Measurements from ENCODE around the gene SCART1. TPM values are rescaled to one million over a fixed set of nuclear protein-coding genes. Genes with fewer than 3 reads are reported as not detected.
A peak's percentile ranks its signal among the peaks of the same experiment; 100 is the strongest.

The SCART1 gene
- total RNA-seq, 5 donors from 2014 or later (not counting 1 experiment from before 2014, with no cell fraction given): 5.9 to 13.0 (median 12.1) TPM

GRCh38 chr10:133471300-133472109 lies 17.8 kb downstream of the SCART1 start:
- no peaks in the 10 kb centered on the region for H3K27me3 ChIP-seq (replicated peaks in 1 of 2; ENCODE audit: control insufficient read depth in 2 of 2, extremely low read depth in 1 of 2, insufficient read depth in 2 of 2, low read length in 1 of 2)
- peaks cover 0 to under 1% of the 10 kb centered on the region in 2 donors for H3K27me3 Mint-ChIP-seq
- no peak overlapping the region for H3K4me3 ChIP-seq (ENCODE audit: control insufficient read depth in 1 of 2, extremely low read depth in 1 of 2, low read length in 1 of 2)
- H3K9me3 ChIP-seq: no peaks in the 10 kb centered on the region
- 96% methylated on average over 4 of the region's 7 CpGs for WGBS (ENCODE audit: insufficient coverage)
- H3K4me1 ChIP-seq (ENCODE audit: control insufficient read depth in 1 of 2, extremely low read depth in 1 of 2, insufficient read depth in 2 of 2, low read length in 2 of 2): peaks cover 0 to 42% of the 10 kb centered on the region in 2 experiments
- peak overlapping the region in 1 of 2 donors; percentile 52 for H3K27ac Mint-ChIP-seq
- H3K27ac ChIP-seq (ENCODE audit: low read length): no peak overlapping the region
- no peak overlapping the region for H3K4me3 Mint-ChIP-seq
- H3K4me1 Mint-ChIP-seq: peaks cover 20 to 33% (median 27%) of the 10 kb centered on the region in 3 donors
- no peaks in the 10 kb centered on the region for H3K36me3 ChIP-seq (ENCODE audit: control insufficient read depth in 2 of 2, extremely low read depth in 1 of 2, insufficient read depth in 1 of 2, low read length in 1 of 2)
- H3K36me3 Mint-ChIP-seq: peaks cover 22% of the 10 kb centered on the region
- DNase-seq (no peak), ATAC-seq (replicated peaks in 1 of 4) (no peak)
- CTCF ChIA-PET: interaction anchor here in 1 of 2 donors (0.6 kb wide), 1 partner anchor 21 kb away, joined by 4 read pairs; no protein-coding TSS in a partner anchor
- H3K9me3 Mint-ChIP-seq: peaks cover 0 to 4% (median 3%) of the 10 kb centered on the region in 3 donors
- POLR2A ChIA-PET: no interaction called here

- no peak overlapping the region for H3K4me3 Mint-ChIP-seq
- DNase-seq: no peak
- peaks cover 23 to 37% (median 27%) of the 10 kb centered on the region in 3 donors for H3K4me1 Mint-ChIP-seq
- H3K27ac Mint-ChIP-seq: peak overlapping the region in 1 of 2 donors; percentile 79
- no peaks in the 10 kb centered on the region for H3K9me3 ChIP-seq
- peaks cover 9% of the 10 kb centered on the region for H3K36me3 Mint-ChIP-seq
- no peak for ATAC-seq (replicated peaks in 1 of 4)
- no peak overlapping the region for H3K4me3 ChIP-seq (ENCODE audit: control insufficient read depth in 1 of 2, extremely low read depth in 1 of 2, low read length in 1 of 2)
- H3K4me1 ChIP-seq (ENCODE audit: control insufficient read depth in 1 of 2, extremely low read depth in 1 of 2, insufficient read depth in 2 of 2, low read length in 2 of 2): peaks cover 0 to 42% of the 10 kb centered on the region in 2 experiments
- no peaks in the 10 kb centered on the region for H3K27me3 Mint-ChIP-seq
- H3K9me3 Mint-ChIP-seq: peaks cover 0 to 4% (median 3%) of the 10 kb centered on the region in 3 donors
- no peaks in the 10 kb centered on the region for H3K36me3 ChIP-seq (ENCODE audit: control insufficient read depth in 2 of 2, extremely low read depth in 1 of 2, insufficient read depth in 1 of 2, low read length in 1 of 2)
- ChIA-PET CTCF (no interaction called here), POLR2A (no interaction called here)
- WGBS (ENCODE audit: insufficient coverage): 83% methylated on average over 2 of the region's 4 CpGs
- no peaks in the 10 kb centered on the region for H3K27me3 ChIP-seq (replicated peaks in 1 of 2; ENCODE audit: control insufficient read depth in 2 of 2, extremely low read depth in 1 of 2, insufficient read depth in 2 of 2, low read length in 1 of 2)
- H3K27ac ChIP-seq (ENCODE audit: low read length): peak overlapping the region; percentile 46
Measured at GRCh38 chr10:133473270-133473669, 19.5 kb downstream of the SCART1 start.

- Histone ChIP-seq H3K9me3 (no peaks in the 10 kb centered on the region), H3K27ac (ENCODE audit: low read length) (peak overlapping the region; percentile 46), H3K4me1 (ENCODE audit: control insufficient read depth in 1 of 2, extremely low read depth in 1 of 2, insufficient read depth in 2 of 2, low read length in 2 of 2) (peaks cover 0 to 42% of the 10 kb centered on the region in 2 experiments), H3K27me3 (replicated peaks in 1 of 2; ENCODE audit: control insufficient read depth in 2 of 2, extremely low read depth in 1 of 2, insufficient read depth in 2 of 2, low read length in 1 of 2) (no peaks in the 10 kb centered on the region), H3K36me3 (ENCODE audit: control insufficient read depth in 2 of 2, extremely low read depth in 1 of 2, insufficient read depth in 1 of 2, low read length in 1 of 2) (no peaks in the 10 kb centered on the region), H3K4me3 (ENCODE audit: control insufficient read depth in 1 of 2, extremely low read depth in 1 of 2, low read length in 1 of 2) (no peak overlapping the region)
- ATAC-seq (replicated peaks in 1 of 4) (no peak), DNase-seq (no peak)
- no peaks in the 10 kb centered on the region for H3K27me3 Mint-ChIP-seq
- H3K4me3 Mint-ChIP-seq: no peak overlapping the region
- peak overlapping the region; percentile 46 to 79 for H3K27ac Mint-ChIP-seq
- WGBS (ENCODE audit: insufficient coverage): 50% methylated on average over 1 of the region's 2 CpGs
- H3K9me3 Mint-ChIP-seq: peaks cover 0 to 3% (median 2%) of the 10 kb centered on the region in 3 donors
- H3K4me1 Mint-ChIP-seq: peaks cover 23 to 37% (median 27%) of the 10 kb centered on the region in 3 donors
- CTCF ChIA-PET: no interaction called here
- POLR2A ChIA-PET: no interaction called here
- H3K36me3 Mint-ChIP-seq: peaks cover 5% of the 10 kb centered on the region
Measured at GRCh38 chr10:133474027-133474426, 20.3 kb downstream of the SCART1 start.

- ChIA-PET CTCF (no interaction called here), POLR2A (no interaction called here)
- Mint-ChIP-seq H3K4me3 (peak overlapping the region in 2 of 3 donors; percentile 24 to 28), H3K9me3 (peaks cover 0 to 3% (median 0%) of the 10 kb centered on the region in 3 donors), H3K4me1 (peaks cover 23 to 37% (median 27%) of the 10 kb centered on the region in 3 donors), H3K36me3 (no peaks in the 10 kb centered on the region), H3K27ac (peak overlapping the region; percentile 68 to 80), H3K27me3 (no peaks in the 10 kb centered on the region)
- Histone ChIP-seq H3K9me3 (no peaks in the 10 kb centered on the region), H3K4me3 (ENCODE audit: control insufficient read depth in 1 of 2, extremely low read depth in 1 of 2, low read length in 1 of 2) (no peak overlapping the region), H3K4me1 (ENCODE audit: control insufficient read depth in 1 of 2, extremely low read depth in 1 of 2, insufficient read depth in 2 of 2, low read length in 2 of 2) (peaks cover 0 to 42% of the 10 kb centered on the region in 2 experiments), H3K27ac (ENCODE audit: low read length) (peak overlapping the region; percentile 46), H3K27me3 (replicated peaks in 1 of 2; ENCODE audit: control insufficient read depth in 2 of 2, extremely low read depth in 1 of 2, insufficient read depth in 2 of 2, low read length in 1 of 2) (no peaks in the 10 kb centered on the region), H3K36me3 (ENCODE audit: control insufficient read depth in 2 of 2, extremely low read depth in 1 of 2, insufficient read depth in 1 of 2, low read length in 1 of 2) (no peaks in the 10 kb centered on the region)
- ATAC-seq (replicated peaks in 1 of 4): no peak
- DNase-seq: no peak
- WGBS (ENCODE audit: insufficient coverage): 69% methylated on average over 8 of the region's 12 CpGs
Measured at GRCh38 chr10:133474665-133475424, 21.1 kb downstream of the SCART1 start.

GRCh38 chr10:133475425-133475734 lies 21.6 kb downstream of the SCART1 start:
- Mint-ChIP-seq H3K9me3 (no peaks in the 10 kb centered on the region), H3K36me3 (no peaks in the 10 kb centered on the region), H3K4me1 (peaks cover 23 to 37% (median 27%) of the 10 kb centered on the region in 3 donors), H3K27ac (peak overlapping the region; percentile 68 to 80), H3K27me3 (no peaks in the 10 kb centered on the region), H3K4me3 (peak overlapping the region in 2 of 3 donors; percentile 24 to 28)
- ATAC-seq (replicated peaks in 1 of 4) (peak; percentile 68 to 86 (median 84)), DNase-seq (peak in 22 of 35 experiments; percentile 10 to 47 (median 22))
- no peaks in the 10 kb centered on the region for H3K9me3 ChIP-seq
- no peaks in the 10 kb centered on the region for H3K36me3 ChIP-seq (ENCODE audit: control insufficient read depth in 2 of 2, extremely low read depth in 1 of 2, insufficient read depth in 1 of 2, low read length in 1 of 2)
- H3K27ac ChIP-seq (ENCODE audit: low read length): peak overlapping the region; percentile 46
- H3K4me3 ChIP-seq (ENCODE audit: control insufficient read depth in 1 of 2, extremely low read depth in 1 of 2, low read length in 1 of 2): peak overlapping the region in 1 of 2 donors; percentile 3
- H3K27me3 ChIP-seq (replicated peaks in 1 of 2; ENCODE audit: control insufficient read depth in 2 of 2, extremely low read depth in 1 of 2, insufficient read depth in 2 of 2, low read length in 1 of 2): no peaks in the 10 kb centered on the region
- POLR2A ChIA-PET: no interaction called here
- WGBS (ENCODE audit: insufficient coverage): 13% methylated on average over 5 of the region's 5 CpGs
- CTCF ChIA-PET: no interaction called here
- H3K4me1 ChIP-seq (ENCODE audit: control insufficient read depth in 1 of 2, extremely low read depth in 1 of 2, insufficient read depth in 2 of 2, low read length in 2 of 2): peaks cover 0 to 42% of the 10 kb centered on the region in 2 experiments

- Mint-ChIP-seq H3K9me3 (no peaks in the 10 kb centered on the region), H3K27ac (peak overlapping the region; percentile 4 to 61), H3K27me3 (no peaks in the 10 kb centered on the region), H3K4me1 (peaks cover 23 to 37% (median 27%) of the 10 kb centered on the region in 3 donors), H3K36me3 (no peaks in the 10 kb centered on the region), H3K4me3 (peak overlapping the region in 1 of 3 donors; percentile 28)
- H3K27ac ChIP-seq (ENCODE audit: low read length): peak overlapping the region; percentile 46
- ChIA-PET CTCF (no interaction called here), POLR2A (no interaction called here)
- no peaks in the 10 kb centered on the region for H3K36me3 ChIP-seq (ENCODE audit: control insufficient read depth in 2 of 2, extremely low read depth in 1 of 2, insufficient read depth in 1 of 2, low read length in 1 of 2)
- H3K27me3 ChIP-seq (replicated peaks in 1 of 2; ENCODE audit: control insufficient read depth in 2 of 2, extremely low read depth in 1 of 2, insufficient read depth in 2 of 2, low read length in 1 of 2): no peaks in the 10 kb centered on the region
- peaks cover 0 to 42% of the 10 kb centered on the region in 2 experiments for H3K4me1 ChIP-seq (ENCODE audit: control insufficient read depth in 1 of 2, extremely low read depth in 1 of 2, insufficient read depth in 2 of 2, low read length in 2 of 2)
- DNase-seq (peak in 2 of 35 experiments; percentile 12), ATAC-seq (replicated peaks in 1 of 4) (peak in 3 of 4 experiments; percentile 42 to 83 (median 67))
- H3K9me3 ChIP-seq: no peaks in the 10 kb centered on the region
- WGBS (ENCODE audit: insufficient coverage): 81% methylated on average over 4 of the region's 11 CpGs
- no peak overlapping the region for H3K4me3 ChIP-seq (ENCODE audit: control insufficient read depth in 1 of 2, extremely low read depth in 1 of 2, low read length in 1 of 2)
Measured at GRCh38 chr10:133475821-133476640, 22.3 kb downstream of the SCART1 start.
